IPS-18c (cell line): Measurements from ENCODE around the gene ATP11C.
"Not testable (repeated sequence)": the region's sequence is repeated elsewhere in the genome, so short reads cannot be mapped to it uniquely, and the experiment has no call there.

ENCODE experiments used
- H3K4me3 ChIP-seq: 2 replicates; pipeline ENCODE4 v1.7.0; 2013; ENCODE audit warnings: low read depth, mild to moderate bottlenecking, low read length, moderate library complexity; ENCODE audit not compliant: insufficient read depth
- H3K9me3 ChIP-seq: one replicate; pipeline ENCODE4 v1.6.1; 2013; ENCODE audit warnings: mild to moderate bottlenecking, low read length, moderate library complexity; ENCODE audit not compliant: control insufficient read depth, insufficient read depth

The ATP11C gene

DNA sequence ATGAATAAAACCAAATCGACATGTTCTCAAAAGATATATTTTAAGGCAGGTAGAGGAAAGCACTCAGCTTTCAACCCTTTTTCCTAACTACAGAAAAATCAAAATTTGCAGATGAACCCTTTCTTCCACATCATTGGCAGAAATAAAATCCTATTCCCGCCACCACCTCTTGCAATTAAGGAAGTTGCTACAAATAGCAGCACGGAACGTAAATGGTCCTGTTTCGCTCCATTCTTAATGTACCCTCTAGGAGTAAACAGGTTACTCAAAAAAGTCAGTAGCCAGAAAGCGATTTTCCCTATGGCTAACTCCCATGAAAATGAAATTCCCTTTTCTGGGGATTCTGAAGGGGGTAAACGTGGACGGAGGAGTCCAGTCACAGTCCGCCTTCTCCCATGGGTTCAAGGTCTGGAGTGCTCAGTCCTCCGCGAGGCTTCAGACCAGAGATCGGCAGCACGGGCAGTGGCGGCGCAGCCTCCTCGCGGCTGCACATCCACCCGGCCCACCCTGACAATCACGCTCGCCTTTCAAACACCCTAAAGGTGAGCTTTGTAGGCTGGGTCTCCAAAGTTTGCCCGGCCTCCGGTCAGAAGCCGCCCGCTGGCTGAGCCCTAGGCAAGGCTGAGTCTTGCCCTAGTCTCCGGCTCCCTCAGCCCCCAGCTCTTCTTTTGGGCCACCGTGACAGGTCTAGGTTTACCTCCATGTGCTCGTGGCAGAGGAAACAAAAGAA lies 1.8 kb downstream of the ATP11C start:
- Histone ChIP-seq H3K9me3 (peaks cover under 1% of the 10 kb centered on the region), H3K4me3 (peak overlapping the region; percentile 39)

DNA sequence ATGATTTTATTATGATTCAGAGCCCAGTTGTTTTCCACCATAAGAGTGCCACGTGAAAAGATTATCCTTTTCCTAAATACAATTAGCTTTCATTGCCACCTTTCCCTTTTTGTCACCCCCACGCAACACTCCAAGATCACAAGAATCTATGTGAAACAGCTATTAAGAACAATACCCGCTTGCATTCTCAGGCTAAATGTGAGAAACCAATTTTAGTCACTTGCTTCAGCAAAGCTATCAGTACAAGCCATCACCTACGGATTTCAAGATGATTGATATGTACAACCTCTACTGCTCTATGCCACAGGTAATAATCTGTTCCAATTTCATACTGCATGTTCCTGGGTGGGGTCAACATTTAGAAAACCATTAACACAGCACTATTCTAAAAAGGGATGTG lies 2.5 kb downstream of the ATP11C start:
- peaks cover 2% of the 10 kb centered on the region for H3K9me3 ChIP-seq
- no peak overlapping the region for H3K4me3 ChIP-seq

DNA sequence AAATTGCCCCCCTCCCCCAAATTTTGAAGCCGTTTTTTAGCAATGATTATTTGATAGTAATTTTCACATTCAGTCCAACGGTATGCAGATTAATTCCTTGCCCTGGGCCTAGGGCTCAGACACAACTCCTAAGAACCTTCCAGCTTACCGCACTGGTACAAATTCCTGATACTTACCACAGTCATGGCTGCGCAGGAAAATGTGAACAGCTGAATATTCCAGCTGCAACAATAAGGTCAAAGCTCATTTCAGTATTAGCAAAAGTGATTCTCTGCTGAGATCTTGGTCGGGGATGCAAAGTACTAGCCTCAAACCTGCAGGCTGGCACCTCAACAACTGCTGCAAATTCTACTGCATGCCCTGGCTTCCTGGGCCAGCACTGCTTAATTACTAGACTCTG lies 3.0 kb downstream of the ATP11C start:
- Histone ChIP-seq H3K9me3 (peaks cover 2% of the 10 kb centered on the region), H3K4me3 (no peak overlapping the region)

DNA sequence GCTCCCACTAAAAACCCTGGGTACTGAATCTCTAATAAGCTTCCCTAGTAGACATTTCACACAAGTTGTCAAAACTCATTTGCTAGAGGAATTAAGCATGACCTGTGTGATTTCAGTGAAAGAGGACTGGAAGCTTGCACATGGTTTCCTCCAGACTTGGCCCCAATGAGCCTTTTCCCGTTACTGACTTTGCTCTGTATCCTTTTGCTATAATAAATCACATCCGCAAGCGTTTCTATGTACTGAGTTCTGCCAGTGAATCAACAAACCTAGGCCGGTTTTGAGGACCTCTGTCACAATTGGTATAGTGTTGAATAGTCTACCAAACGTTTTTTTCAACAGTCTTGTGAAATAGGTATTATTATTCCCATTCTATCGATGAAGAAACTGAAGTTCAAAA lies 8.2 kb downstream of the ATP11C start:
- Histone ChIP-seq H3K9me3 (peaks cover 2% of the 10 kb centered on the region), H3K4me3 (no peak overlapping the region)

DNA sequence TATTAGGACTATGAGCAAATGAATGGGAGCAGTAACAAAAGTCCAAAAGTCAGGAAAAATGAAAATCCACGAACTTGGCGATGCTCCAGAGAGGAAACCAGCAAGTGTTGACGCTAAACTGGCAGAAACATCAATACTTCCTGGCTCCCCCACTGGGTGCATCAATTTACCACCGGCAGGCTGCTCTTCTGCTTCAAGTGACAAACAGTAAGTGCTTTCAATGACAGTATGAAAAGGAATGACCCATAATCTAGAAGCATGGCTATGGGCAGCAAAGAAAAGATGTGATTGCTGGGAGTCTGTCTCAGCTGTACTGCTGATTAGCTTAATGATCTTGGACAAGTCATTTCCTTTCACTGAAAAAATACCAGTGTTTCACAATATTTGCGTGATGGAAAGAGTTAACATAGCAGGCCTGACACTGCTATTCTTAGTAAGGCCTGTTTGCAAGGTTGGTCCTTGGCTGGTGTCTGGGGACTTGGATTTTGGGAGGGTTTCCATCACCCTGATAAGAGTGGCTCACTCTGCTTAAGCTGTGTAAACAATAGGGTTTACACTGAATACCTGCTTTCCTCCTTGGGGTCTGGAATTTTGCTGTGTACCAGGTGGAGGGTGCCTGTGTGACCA lies 8.7 kb downstream of the ATP11C start:
- Histone ChIP-seq H3K9me3 (peaks cover 2% of the 10 kb centered on the region), H3K4me3 (no peak overlapping the region)

DNA sequence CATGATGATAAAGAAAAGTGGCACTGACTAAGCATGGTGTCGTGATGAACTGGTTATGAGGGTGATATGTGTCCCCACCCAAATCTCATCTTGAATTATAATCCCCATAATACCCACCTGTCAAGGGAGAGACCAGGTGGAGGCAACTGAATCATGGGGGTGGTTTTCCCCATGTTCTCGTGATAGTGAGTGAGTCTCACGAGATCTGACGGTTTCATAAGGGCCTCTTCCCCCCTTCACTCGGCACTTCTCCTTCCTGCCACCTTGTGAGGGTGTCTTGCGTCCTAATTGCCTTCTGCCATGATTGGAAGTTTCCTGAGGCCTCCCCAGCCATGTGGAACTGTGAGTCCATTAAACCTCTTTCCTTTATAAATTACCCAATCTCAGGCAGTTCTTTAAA lies 11.7 kb downstream of the ATP11C start:
- not testable (repeated sequence) for H3K9me3 ChIP-seq, H3K4me3 ChIP-seq

DNA sequence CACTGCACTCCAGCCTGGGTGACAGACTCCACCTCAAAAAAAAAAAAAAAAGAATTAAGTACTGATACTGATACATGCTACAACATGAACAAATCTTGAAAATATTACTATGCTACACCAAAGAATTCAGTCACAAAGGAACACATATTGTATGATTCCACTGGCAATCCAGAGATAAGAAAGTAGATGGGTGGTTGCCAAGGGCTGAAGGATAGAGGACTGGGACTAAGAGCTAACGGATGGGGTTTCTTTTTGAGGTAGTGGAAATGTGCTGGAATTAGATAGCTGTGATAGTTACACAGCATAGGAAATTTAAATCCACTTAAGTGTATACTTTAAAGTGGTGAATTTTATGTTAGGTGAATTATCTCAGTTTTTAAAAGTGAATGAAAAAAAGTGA lies 12.5 kb downstream of the ATP11C start:
- H3K9me3 ChIP-seq, result no peaks in the 10 kb centered on the region
- H3K4me3 ChIP-seq, result no peak overlapping the region

DNA sequence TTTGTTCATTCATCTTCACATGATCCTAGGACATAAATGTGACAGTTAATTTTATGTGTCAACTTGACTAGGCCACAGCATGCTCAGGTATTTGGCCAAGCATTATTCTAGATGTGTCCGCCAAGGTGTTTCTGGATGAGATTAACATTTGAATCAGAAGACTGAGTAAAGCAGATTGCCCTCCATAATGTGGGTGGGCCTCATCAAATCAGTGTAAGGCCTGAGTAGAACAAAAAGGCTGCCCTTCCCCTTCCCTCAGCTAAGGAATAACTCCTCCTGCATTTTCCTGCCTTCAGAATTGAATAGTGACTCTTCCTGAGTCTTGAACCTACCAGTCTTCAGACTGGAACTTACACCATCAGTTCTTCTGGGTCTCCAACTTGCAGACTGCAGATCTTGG lies 18.4 kb downstream of the ATP11C start:
- Histone ChIP-seq H3K4me3 (no peak overlapping the region), H3K9me3 (peaks cover 2% of the 10 kb centered on the region)

DNA sequence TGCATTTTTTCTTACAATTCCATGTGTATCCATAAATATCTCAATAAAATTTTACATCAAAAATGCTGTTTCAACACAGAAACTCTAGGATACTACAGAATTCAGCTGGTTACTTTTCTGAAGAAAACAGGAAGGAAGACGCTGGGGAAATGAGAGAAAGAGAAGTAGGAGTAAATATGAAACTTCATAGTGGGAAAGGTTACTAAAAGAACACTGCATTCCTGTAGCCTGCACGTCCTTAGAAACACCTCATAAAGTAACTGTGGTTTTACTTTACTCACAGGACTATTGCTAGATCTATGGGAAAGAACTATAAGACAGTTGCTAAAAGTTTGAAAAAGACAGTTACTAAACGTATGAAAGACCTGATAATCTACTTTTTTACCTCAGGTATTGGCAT lies 23.1 kb downstream of the ATP11C start:
- H3K4me3 ChIP-seq, result no peak overlapping the region
- H3K9me3 ChIP-seq, result peaks cover 2% of the 10 kb centered on the region

DNA sequence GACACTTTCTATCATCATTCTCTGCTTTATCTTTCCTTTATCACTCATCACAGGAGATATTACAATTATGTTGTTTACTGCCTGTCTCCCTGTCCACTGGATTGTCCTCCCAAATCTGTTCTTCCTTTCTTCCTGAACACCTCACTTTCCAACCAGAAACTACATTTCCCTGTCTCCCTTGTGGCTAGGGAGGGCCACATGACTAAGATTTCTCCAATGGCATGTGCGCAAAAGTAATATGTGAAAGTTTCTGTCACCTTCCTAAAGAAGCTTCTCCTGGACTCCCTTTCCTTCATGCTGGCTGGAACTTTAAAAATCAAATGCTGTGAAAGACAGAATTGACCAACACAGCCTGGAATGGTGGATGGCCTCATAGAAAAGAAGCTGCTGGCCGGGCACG lies 25.8 kb downstream of the ATP11C start:
- H3K9me3 ChIP-seq, result peaks cover 2% of the 10 kb centered on the region
- H3K4me3 ChIP-seq, result no peak overlapping the region

DNA sequence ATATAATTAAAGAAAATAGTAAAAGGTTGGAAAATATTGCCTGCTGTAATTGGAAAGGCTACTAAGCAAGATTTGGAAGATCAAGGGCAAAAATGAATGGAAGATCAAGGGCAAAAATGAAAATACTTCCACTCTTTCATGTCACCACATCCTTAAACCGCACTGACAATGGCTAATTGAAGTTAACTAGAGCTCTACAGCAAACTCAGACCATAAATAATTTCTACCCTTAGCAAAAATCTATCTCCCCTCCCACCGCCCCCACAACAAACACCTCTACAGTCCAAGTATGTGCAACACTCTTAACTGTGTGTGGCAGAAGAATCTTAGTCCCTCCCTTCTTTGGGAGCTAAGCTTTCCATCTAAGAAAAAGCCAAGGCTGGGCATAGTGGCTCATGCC lies 27.1 kb downstream of the ATP11C start:
- H3K9me3 ChIP-seq, result peaks cover 2% of the 10 kb centered on the region
- H3K4me3 ChIP-seq, result no peak overlapping the region

DNA sequence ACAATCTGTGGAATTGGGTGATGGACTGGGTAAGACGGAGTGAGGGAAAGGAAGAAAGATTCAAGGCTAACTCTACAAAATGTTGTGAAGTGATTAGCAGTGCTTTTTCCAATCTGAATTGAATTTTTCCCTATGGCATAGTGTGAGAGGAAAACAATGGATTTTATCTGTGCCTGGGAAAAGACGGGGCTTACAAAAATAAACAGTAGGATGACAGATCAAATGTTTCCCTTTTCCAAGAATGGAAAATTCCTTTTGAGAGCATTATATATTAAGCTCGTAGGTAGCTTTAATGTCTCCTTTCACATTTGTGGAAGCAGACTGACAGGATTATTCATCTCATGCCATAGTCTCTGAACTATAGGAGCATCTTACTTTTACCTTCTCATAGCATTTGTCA lies 27.8 kb downstream of the ATP11C start:
- Histone ChIP-seq H3K9me3 (peaks cover 2% of the 10 kb centered on the region), H3K4me3 (no peak overlapping the region)

DNA sequence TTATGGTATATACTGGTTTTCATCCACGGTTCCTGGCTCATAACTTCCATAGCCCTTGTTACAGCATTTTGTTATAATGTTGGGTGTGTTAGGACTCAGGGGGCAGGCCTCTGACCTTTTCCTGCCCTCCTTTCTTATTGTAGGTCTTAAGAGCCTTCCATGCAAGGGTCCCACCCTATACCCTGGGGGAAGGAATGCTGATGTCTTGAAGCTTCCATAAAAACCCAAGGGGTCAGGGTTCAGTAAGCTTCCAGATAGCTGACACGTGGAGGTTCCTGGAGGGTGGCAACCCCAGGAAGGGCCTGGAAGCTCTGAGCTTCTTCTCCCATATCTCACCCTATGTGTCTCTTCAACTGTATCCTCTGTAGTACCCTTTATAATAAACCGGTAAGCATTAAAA lies 29.6 kb downstream of the ATP11C start:
- no peak overlapping the region for H3K4me3 ChIP-seq
- H3K9me3 ChIP-seq, result peaks cover 2% of the 10 kb centered on the region

DNA sequence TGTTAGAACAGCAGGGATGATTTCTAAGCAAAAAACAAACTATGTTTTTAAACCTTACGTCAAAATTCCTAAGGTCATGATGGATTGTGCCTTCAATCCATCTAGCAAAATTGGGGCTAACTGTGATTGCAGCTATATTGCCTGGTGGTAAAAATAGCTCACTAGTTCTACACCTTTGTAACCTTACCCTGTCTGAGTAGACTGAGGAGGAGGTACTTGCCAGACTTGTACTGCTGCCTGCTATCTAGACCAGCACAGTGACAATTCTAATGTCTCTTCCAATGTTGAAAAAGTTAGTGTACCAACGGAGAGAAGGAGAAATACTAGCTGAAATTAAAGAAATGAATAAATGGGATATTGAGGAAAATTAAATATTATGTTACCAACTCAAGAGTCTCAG lies 30.3 kb downstream of the ATP11C start:
- H3K9me3 ChIP-seq, result peaks cover 2% of the 10 kb centered on the region
- H3K4me3 ChIP-seq, result no peak overlapping the region

DNA sequence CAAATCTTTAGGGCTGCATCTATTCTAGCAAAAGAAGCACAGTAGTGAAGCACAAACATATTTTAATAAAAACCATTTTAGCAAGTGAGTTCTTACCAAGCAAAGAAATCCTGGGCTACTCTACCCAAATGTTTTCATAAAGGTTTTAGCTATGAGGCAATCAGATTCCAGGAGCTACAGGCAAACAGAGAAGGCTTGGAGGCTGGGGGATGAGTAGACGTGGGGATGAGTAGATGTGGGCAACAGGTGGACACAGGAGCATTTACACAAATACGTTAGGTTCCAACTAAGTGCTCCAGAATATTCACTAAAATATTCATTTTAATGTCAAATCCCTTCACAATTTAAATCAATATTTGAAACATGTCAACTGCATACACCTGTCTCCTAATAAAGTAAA lies 34.5 kb downstream of the ATP11C start:
- H3K9me3 ChIP-seq, result no peaks in the 10 kb centered on the region
- no peak overlapping the region for H3K4me3 ChIP-seq

DNA sequence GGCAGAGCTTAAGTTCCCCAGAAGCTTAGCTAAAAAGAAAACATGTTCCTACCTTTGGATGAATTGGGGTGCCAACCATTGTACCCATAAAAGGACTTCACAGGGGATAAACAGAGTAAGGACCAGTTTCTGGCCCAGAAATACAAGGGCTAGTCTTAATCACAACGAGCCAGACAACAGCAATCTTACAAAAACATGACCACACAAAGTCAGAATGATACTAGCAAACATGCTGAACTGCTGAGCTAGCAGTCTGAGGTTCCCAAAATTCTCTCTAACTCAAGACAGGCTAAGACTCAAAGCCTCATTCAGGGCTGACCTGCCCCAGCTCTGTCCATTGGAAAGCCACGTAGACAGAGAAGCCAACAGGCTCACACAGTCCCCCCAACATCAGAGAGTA lies 40.3 kb downstream of the ATP11C start:
- H3K4me3 ChIP-seq, result no peak overlapping the region
- H3K9me3 ChIP-seq, result no peaks in the 10 kb centered on the region

DNA sequence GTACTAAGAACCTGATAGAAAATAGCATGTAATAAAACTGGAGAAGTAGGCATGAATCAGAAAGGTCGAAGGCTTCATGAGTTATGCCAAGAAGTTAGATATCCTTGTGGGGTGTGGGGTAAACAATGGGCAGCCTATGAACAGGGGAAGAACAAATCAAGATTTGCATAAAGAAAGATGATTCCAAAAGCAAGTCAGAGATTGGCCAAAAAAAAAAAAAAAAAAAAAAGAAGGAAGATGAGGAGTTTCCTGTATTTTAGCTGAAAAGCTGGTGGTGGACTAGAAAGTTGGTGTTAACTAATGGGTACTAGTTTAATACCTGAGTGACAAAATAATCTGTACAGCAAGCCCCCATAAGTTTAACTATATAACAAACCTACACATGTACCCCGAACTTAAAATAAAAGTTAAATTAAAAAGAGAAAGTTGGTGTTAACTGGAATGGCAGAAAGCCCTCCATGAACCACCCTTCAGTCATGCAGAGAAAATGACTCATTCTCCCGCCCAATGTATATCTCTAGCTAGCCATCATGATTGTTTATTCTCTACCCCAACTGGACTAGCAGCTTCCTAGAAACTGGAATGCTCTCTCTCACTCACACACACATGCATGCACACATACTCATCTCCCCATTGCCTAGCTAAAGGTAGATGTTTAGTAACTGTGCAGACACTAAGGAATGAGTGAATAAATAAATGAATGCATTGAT lies 41.7 kb downstream of the ATP11C start:
- peaks cover 4% of the 10 kb centered on the region for H3K9me3 ChIP-seq
- H3K4me3 ChIP-seq, result no peak overlapping the region

DNA sequence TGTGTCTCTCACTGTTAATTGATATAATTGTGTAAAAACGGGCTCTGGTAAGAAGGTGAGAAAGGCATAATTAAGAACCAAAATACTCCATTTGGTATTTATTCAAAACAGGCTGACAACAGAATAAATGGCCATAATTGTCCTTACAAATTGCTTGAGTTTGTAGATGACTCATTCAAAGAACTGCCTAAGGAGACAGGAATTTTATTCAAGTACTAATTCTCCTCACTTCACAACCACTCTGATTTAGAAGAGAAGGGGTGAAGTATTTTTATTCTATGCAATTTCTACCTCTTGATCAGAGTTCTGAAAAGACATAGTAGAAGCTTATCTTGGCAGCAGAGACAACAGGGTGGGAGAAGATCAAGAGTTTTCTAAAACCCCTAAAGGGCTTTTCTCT lies 43.1 kb downstream of the ATP11C start:
- peaks cover 4% of the 10 kb centered on the region for H3K9me3 ChIP-seq
- H3K4me3 ChIP-seq, result no peak overlapping the region
